ENCODE measurements around the gene ACSM2B.

GRCh38 chr16:20519231-20519630 lies 56.9 kb downstream of the ACSM2B start:
- no peak for TF ChIP-seq CTCF (IDR thresholded peaks at IDR 0.05; ENCODE audit: insufficient read depth, low read length)
- no peak for TF ChIP-seq REST (IDR thresholded peaks at IDR 0.05; ENCODE audit: insufficient replicate concordance, low read depth)

All from HL-60 (cell line).